ENCODE results near the gene DDX25. TPM values are rescaled to one million over a fixed set of nuclear protein-coding genes. Genes with fewer than 3 reads are reported as not detected.

DDX25 gene
- total and polyA plus RNA-seq, 9 of the 15 experiments (the other 6 are each of a cell fraction or from before 2014, with no cell fraction given) = not detected

DNA sequence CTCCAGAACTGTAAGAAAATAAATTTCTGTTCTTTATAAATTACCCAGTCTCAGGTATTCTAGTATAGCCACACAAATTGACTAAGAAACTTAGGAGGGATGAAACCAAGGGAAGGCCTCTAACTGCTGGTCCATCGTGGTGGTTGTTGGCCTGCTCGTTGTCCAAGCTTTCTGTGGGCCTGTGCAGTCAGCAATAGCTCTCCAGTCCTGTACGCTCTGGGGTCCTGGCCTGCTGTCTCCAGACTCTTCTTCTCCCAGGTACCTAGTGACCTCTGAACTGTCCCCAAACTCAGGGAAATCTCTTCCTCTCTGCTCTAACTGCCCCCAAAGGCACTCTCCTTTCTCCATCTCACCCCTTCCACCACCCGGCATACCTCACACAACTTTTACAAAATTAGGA lies 35.8 kb downstream of the DDX25 start (continued):
- TF ChIP-seq, protein P1, sequence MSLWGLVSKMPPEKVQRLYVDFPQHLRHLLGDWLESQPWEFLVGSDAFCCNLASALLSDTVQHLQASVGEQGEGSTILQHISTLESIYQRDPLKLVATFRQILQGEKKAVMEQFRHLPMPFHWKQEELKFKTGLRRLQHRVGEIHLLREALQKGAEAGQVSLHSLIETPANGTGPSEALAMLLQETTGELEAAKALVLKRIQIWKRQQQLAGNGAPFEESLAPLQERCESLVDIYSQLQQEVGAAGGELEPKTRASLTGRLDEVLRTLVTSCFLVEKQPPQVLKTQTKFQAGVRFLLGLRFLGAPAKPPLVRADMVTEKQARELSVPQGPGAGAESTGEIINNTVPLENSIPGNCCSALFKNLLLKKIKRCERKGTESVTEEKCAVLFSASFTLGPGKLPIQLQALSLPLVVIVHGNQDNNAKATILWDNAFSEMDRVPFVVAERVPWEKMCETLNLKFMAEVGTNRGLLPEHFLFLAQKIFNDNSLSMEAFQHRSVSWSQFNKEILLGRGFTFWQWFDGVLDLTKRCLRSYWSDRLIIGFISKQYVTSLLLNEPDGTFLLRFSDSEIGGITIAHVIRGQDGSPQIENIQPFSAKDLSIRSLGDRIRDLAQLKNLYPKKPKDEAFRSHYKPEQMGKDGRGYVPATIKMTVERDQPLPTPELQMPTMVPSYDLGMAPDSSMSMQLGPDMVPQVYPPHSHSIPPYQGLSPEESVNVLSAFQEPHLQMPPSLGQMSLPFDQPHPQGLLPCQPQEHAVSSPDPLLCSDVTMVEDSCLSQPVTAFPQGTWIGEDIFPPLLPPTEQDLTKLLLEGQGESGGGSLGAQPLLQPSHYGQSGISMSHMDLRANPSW (CRISPR knock-in tag; IDR thresholded peaks at IDR 0.05) = no peak
- TF ChIP-seq TOE1 (IDR thresholded peaks at IDR 0.05; ENCODE audit: borderline replicate concordance) = no peak
- TF ChIP-seq TOE1 (CRISPR knock-in tag; IDR thresholded peaks at IDR 0.05; ENCODE audit: borderline replicate concordance, low read depth) = no peak
- no peak for TF ChIP-seq PHF20 (IDR thresholded peaks at IDR 0.05; ENCODE audit: partially characterized antibody)
- TF ChIP-seq, protein P2, sequence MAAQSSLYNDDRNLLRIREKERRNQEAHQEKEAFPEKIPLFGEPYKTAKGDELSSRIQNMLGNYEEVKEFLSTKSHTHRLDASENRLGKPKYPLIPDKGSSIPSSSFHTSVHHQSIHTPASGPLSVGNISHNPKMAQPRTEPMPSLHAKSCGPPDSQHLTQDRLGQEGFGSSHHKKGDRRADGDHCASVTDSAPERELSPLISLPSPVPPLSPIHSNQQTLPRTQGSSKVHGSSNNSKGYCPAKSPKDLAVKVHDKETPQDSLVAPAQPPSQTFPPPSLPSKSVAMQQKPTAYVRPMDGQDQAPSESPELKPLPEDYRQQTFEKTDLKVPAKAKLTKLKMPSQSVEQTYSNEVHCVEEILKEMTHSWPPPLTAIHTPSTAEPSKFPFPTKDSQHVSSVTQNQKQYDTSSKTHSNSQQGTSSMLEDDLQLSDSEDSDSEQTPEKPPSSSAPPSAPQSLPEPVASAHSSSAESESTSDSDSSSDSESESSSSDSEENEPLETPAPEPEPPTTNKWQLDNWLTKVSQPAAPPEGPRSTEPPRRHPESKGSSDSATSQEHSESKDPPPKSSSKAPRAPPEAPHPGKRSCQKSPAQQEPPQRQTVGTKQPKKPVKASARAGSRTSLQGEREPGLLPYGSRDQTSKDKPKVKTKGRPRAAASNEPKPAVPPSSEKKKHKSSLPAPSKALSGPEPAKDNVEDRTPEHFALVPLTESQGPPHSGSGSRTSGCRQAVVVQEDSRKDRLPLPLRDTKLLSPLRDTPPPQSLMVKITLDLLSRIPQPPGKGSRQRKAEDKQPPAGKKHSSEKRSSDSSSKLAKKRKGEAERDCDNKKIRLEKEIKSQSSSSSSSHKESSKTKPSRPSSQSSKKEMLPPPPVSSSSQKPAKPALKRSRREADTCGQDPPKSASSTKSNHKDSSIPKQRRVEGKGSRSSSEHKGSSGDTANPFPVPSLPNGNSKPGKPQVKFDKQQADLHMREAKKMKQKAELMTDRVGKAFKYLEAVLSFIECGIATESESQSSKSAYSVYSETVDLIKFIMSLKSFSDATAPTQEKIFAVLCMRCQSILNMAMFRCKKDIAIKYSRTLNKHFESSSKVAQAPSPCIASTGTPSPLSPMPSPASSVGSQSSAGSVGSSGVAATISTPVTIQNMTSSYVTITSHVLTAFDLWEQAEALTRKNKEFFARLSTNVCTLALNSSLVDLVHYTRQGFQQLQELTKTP (IDR thresholded peaks at IDR 0.05; ENCODE audit: low read depth in 1 of 2, partially characterized antibody in 2 of 2) = no peak
- no peak for TF ChIP-seq CREB1 (IDR thresholded peaks at IDR 0.05)
- no peak for TF ChIP-seq CREB1 (CRISPR knock-in tag; IDR thresholded peaks at IDR 0.05)
- no peak for TF ChIP-seq ZNF316 (IDR thresholded peaks at IDR 0.05)
- TF ChIP-seq BCL6 (CRISPR knock-in tag; IDR thresholded peaks at IDR 0.05) = no peak
- TF ChIP-seq, protein P3, sequence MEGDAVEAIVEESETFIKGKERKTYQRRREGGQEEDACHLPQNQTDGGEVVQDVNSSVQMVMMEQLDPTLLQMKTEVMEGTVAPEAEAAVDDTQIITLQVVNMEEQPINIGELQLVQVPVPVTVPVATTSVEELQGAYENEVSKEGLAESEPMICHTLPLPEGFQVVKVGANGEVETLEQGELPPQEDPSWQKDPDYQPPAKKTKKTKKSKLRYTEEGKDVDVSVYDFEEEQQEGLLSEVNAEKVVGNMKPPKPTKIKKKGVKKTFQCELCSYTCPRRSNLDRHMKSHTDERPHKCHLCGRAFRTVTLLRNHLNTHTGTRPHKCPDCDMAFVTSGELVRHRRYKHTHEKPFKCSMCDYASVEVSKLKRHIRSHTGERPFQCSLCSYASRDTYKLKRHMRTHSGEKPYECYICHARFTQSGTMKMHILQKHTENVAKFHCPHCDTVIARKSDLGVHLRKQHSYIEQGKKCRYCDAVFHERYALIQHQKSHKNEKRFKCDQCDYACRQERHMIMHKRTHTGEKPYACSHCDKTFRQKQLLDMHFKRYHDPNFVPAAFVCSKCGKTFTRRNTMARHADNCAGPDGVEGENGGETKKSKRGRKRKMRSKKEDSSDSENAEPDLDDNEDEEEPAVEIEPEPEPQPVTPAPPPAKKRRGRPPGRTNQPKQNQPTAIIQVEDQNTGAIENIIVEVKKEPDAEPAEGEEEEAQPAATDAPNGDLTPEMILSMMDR (IDR thresholded peaks at IDR 0.05 in 2 of 3, conservative IDR thresholded peaks at IDR 0.05 in 1 of 3; ENCODE audit: insufficient read depth in 2 of 3, low read depth in 1 of 3, low read length in 3 of 3) = no peak
- no peak for TF ChIP-seq HDAC6 (IDR thresholded peaks at IDR 0.05; ENCODE audit: low read depth, low read length)
- no peak for TF ChIP-seq ZNF717 (CRISPR knock-in tag; IDR thresholded peaks at IDR 0.05)

Data from K562 (cell line).